GM19324 (cell line): ENCODE measurements around the gene TBC1D9B.

ENCODE experiments used
- ATAC-seq: cut with Tn5 transposase; IDR thresholded peaks from one replicate; pipeline ENCODE4 v1.9.1; 2021; ENCODE audit warnings: mild to moderate bottlenecking, moderate library complexity; ENCODE audit not compliant: unreplicated experiment, low FRiP score

The TBC1D9B gene

DNA sequence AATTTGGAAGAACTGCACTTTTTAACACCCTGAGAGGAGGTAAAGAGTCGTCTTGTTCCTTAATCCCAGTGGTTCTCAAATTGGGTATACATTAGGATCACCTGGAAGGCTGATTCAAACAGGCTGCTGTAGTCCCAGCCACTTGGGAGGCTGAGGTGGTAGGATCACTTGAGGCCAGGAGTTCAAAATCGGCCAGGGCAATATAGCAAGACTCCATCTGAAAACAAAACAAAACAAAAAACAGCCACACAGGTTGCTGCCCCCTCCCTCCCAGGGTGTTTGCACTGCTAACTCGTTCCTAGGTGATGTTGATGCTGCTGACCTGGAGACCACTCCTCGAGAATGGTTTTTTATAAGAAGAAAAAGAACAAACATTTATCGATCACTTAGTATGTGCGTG is 1.5 kb upstream of the TBC1D9B start:
- ATAC-seq, result no peak

DNA sequence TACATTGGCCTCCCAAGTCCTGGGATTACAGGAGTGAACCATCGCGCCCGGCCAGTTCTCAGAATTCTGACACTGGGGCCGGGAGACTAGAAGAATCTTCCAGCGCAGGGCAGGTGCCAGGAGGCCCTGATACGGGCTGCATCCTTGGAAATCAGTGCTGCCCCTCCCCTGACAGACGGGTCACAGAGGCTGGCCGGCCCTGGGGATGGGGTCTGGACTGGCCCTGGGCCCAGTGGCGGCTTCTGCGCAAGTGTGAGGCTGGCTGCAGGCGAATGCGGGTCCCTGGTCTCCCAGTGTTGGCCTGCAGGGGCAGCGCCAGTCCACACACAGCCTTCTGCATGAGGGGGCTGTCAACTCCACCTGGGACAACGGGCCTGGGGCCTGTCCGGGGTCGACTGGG is 831 bp upstream of the TBC1D9B start:
- no peak for ATAC-seq

DNA sequence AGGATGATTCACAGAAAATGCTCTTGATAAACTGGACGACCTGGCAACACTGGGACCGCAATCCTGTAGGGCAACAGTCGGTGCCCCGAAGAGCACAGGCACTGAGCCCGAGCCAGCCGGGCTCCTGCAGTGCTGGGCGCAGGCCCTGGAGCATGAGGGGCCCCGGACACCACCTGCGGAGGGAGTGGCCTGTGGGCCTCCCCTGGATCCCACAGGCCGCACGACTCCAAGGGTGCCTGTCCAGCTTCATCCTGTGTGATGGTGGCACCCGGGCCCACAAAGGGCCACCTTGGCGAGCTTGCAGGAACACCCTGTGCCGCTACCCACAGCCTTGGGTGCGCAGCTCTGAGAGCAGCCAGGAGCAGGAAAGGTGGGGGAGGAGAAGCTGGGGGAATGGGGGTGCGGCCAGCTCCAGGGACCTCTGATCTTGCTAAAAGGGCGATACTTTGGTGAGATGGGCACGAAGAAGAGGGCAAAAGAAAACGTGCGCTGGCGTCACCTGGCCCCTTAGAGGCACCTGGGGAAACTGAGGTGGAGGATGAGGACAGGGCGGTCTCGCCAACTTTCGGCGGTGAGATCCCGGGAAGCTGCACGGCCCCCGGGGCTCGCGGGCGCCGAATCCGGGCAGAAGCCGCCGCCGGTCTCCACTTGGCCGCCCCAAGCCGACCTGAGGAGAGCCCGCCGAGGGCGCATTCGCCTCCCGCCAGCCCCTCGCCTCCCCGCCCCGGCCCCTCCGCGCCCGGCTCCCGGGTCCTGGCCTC is 722 bp downstream of the TBC1D9B start:
- ATAC-seq, result peak; percentile 6

DNA sequence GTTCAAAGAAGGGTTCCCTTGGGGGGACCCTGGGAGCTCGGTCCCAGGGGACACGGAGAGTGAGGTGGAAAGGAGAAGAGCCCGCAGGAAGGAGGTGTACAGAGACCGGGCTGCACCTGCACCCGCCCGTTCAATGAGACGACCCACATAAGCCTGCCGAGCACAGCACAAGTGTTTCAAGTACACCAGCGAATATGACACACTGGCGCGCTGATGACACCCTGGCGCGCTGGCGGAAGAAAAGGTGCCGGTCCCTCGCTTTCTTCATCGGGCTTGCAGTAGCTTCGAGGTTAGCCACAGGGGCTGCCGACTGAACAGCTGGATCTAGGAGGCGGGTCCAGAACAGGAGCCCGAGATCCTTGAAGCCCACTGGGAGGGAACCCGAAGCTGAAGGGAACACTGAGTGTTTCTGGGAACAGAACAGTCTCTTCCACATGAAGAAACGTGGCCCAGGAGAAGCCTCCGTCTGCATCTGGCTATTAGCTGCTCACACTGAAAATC is 1.4 kb downstream of the TBC1D9B start:
- ATAC-seq, result no peak

DNA sequence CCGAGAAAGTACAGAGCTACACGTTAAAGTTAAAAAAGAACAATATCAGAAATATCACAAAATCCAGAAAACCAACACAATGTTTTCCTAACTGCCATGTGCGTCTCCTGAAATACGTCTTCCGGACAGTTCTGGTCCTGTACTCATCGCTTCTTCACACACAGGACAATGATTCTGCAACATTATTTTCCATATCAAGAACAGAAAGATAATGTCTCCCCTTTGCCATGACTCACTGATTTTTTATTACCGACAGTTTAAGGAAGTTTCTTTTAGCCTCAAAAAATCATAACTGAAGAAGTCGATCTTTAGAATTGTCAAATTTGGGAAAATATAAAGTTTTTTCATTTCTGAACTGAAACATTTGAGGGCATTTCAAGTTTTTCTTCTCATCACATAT is 2.5 kb downstream of the TBC1D9B start:
- ATAC-seq, result no peak

DNA sequence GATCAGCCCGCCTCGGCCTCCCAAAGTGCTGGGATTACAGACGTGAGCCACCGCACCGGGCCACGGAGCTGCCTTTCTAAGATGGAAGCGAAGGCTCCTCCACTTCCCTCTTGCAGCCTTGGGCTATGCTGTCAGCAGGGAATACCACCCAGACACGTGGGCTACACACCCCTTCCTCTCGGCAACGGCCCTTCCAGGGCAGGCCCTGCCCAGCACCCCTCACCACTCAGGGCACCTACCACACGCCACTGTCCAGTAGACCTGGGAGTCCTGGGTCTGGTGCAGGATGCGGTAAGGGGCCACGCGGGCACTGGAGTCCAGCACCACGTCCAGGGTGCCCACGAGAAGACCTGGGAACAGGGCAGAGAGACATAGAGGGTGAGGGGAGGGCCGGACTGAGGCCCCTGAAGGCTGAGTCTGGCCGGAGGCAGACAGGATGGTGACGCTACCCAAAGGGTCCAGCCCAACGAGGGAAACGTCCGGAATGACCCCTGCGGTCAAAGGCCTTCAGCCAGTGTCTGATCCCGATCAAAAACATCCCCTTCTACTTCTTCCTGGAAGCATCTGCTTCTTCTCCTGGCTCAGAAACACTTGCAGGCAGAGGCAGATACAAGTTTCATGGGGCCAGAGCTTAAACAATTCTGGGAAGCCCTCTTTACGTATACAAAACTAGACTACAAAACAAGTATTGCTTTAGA is 3.1 kb downstream of the TBC1D9B start:
- no peak for ATAC-seq

DNA sequence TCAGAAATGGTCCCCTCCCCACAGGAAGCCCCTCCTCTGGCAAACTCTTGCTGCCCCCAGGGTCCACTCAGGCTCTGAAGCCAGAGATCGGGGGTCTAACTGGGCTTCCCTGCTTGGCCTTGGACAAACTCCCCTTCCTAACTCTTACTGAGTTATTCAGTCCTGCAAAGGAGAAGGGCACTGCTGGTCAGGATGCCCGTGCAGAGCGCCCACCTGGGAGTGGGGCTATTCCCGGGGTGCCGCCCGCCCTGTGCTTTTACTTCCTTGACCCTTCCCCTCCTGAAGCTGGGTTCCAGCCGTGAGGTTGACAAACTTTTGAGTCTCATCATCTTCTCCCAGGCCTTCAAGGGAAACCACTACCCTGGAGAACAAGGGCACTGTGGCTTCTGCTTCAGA is 4.9 kb downstream of the TBC1D9B start:
- no peak for ATAC-seq

DNA sequence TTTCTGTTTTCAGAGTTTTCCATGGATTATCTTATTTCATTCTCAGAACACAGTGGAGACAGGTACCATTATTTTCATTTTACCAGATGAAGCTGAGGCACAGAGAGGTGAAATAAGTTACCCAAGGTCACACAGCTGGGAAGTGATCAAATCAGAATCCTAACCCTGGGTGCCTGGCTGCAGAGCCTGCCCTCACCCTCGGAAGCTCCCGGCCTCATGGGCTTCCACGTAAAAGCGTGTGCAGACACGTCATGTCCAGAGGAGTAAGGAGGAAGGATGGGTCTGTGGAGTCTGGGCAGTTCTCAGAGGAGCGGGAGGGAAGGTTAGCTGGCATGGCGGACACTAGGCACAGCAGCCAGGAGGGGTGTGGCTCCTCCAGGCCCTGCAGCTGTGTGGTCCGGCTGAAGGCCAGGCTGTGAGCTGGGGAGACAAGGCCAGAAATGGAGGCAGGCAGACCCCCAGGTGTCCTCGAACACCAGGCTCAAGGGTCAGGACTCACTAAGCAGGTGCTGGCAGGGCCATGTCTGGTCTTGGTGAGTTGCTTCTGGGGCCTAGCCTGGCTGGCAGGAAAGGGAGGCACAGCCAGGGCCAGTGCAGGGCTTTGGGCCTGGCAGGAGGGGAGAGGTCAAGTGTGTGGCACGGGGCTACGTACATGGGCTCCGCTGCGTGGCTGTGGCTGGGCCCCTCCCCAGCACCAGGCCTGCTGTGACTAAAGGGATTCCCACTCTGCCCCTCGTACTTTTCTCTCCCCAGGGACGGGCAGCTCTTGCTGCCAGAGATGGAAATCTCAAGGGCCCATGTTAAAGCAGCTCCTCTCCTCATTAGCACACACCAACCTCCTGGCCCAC is 5.6 kb downstream of the TBC1D9B start:
- ATAC-seq, result no peak

DNA sequence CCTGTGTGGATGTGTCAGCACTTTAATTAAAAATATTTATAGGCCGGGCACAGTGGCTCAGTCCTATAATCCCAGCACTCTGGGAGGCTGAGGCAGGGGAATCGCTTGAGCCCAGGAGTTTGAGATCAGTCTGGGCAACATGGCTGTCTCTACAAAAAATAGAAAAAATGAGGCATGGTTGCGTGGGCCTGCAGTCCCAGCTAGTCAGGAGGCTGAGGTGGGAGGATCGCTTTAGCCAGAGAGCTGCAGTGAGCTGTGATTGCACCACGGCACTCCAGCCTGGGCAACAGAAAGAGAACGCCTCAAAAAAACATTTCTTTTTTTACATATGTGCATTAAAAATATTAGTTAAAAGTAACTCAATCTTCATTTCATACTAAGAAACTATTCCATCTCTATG is 6.2 kb downstream of the TBC1D9B start:
- no peak for ATAC-seq

DNA sequence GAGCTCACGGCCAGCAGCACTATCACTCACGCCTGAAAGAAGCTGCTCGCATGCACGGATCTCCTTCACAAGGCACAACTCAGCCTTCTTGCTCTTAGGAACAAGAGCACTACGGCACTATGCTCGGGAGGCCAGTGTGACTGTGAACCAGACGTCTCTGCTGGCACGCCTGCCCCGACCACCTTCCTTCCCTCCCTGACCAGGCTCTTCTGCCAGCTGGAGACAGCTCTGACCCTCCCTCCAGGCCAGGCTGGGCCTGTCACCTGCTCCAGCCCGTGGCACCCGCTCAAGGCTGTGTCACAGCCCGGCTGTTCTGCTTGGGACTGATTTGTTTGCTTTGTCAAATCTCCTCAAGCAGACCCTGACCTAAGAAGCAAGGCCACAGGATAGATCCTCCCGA is 7.0 kb downstream of the TBC1D9B start:
- ATAC-seq, result no peak

DNA sequence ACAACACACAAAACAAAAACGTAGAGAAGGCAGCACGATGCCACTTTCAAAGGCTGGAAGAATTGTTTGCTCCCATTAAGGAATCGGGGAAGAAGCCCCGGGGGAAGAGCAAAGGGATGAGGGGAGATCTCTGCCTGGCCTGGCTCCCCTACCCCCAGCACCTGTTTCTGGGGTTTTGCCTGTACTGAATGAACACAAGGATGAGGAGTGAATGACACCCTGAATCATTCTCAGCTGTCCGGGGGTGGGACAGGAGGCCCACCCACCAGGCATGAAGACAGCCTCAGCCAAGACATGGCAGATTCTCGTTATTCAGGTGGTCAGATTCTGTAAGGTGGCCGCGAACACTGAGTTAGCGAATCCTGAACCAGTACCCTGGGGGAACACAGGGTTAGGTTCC is 7.5 kb downstream of the TBC1D9B start:
- no peak for ATAC-seq

DNA sequence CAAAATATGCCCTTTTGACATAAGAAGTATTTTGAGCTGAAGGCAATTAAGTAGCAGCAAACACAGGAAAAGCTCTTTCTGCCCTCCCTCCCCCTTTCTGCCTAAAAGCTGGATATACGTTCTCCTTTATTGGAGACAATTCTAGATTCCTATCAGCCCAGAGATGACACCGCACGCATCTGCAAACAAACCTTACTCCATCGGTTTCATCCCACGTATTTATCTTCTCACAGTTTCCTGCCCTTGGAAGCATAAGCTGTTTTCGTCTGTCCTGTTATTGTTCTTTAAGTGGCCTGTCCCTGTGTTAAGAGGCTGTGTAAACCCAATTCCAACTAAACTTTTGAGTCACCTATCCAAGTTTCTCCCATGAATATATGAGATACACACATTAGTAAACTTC is 11.8 kb downstream of the TBC1D9B start:
- no peak for ATAC-seq

DNA sequence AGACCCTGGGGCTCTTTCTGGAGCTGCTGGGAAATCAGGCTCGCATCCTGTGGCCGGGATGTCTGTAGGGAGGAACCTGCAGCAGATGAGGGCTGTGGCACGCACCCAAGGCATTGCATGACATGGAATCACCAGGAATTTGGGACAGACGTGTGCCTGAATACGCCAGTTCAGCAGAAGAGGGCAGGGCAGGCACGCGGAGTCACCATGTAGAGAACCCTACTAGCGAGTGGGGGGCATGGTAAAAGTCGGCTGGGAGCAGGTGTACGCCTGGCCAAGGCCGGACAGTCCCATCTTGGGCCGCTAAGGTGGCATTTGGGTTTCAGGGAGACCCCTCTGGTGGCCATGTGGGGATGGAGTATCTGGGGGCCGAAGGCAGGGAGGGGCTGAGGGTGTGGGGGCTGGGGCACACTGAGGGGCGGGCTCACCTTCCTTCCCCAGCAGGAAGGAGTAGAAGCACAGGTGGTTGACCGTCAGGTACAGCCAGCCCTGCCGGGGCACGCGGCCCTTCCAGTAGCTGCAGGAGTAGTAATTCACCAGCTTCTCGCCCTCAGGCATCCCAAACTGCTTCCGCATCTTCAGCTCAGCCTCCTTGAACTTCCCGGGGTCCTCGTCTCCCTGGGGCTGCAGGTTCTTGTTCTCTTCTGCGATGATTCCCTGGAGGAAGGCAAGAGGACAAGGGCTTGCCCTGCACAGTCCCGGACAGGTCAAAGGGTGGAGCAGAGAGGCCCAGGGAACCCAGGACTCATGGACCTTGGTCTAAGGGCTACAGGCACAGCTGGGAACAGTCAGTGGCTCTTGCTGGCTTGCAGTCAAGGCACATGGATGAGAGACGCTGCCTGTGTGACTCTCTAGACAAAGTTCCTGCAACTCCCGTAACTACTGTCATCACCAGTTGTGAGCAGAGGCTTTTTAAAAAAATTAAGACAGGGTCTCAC is 13.5 kb downstream of the TBC1D9B start:
- ATAC-seq, result no peak

DNA sequence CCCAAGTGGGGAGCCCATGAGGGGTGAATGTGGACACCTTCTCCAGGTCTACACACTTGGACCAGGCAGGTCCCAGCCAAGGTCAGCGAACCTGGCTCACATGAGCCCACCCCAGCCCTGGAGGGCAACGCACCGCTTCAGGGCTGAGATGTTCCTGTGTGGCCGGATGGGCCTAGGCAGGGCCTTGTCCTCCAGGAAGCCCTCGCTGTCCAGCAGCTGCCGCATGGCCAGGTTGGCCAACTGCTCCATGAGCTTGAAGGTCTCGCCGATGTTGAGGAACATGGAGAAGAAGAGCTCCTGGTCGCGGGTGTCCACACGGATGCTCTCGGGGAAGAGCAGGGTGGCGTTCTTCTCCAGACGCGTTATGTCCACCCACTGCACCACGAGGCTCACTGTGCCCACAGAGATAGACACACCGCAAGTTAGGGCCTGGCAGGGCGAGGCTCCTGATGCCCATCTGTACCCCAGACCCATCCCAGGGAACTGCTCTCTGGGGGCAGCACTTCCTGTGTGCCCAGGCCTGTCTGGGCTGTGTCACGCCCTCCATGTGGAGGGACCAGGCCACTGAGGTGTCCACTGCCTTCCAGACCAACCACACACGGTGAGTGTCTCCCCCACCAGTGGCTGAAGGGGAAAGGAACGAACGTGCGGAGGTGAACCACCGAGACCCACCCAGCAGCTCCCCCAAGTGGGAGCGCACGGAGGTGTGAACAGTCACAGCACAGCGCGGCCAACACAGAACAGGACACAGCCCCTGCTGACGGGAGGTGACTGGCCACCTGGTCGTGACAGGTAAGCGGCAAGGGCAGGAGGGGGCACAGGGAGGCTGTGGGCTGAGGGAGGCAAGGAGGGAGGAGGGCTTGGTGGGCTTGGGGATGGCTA is 14.4 kb downstream of the TBC1D9B start:
- no peak for ATAC-seq

DNA sequence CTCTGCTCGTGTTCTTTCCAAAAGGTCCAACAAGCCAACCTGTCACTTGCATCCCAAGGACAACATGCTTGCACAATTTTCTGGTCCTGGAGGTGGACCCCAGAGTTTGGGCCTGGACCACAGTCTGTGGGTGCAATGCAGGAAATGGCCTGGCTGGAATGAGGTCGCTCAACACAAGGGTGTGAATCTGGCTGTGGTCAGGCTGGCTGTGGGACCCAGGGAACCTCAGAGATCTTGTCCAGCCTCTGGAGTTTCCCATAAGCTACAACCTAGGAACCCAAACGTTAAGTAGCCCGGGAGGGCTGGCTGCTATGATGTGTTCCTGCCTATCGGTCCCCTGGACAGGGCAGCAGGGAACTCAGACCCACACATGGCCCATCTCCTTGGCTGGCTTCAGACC is 15.4 kb downstream of the TBC1D9B start:
- no peak for ATAC-seq

DNA sequence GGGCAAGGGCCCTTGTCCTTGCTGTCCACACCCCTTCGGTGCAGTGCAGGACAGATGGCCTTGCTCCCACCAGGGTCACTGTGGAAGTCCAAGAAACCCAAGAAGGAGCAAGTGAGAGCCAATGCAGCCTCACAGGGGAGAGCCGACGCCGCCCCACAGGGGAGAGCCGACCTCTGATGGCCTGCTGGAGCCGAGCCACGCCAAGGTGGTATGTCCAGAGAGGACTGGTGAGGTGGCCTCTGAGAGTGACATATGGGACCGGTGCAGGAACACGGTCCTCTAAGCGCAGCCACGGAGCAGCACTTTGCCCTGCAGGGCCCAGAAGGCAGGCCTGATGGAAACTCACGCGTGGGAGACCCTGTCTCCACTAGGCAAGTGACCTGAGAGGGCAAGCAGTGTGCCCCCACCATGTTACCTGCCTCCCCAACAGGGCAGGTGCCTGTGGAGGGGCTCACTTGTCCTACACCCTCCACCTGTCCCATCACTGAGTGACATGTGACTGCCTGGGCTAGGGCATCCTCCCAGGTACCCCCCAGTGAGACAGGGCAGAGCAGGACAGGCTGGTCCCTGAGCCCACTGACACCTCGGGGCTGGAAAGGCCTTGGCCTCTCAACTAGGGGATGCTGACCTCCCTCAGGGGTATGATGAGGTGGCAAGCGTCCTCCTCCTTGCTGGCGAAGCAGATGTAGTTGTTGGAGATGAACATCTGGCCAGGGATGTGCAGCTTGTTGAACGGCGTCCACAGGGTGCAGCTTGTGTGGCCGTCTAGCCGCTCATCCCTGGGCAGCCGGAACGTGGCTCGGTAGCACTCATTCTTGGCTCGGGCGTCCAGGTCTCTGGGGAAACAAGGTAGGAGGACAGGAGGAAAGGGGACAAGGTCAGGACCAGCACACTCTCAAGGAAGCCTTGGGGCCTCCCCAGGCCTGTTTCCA is 16.7 kb downstream of the TBC1D9B start:
- ATAC-seq, result no peak

DNA sequence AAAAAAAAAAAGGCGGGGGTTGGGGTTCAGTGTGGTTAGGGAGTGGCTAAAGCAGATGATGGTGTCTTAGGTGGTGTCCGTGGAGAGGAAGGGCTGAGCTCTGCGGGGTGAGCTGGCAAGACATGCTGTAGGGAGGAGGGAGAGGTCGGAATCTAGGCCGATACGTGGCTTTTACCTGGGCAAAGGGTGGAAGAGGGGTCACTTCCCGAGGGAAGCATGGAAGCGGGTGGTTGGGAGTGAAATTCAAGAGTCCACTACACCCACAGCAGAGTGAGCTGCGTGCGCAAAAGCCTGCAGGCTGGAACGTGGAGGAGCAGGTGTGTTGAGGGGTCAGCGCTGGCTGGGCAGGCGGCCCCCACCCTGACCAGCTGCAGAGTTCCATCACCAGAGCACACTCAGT is 17.8 kb downstream of the TBC1D9B start:
- no peak for ATAC-seq

DNA sequence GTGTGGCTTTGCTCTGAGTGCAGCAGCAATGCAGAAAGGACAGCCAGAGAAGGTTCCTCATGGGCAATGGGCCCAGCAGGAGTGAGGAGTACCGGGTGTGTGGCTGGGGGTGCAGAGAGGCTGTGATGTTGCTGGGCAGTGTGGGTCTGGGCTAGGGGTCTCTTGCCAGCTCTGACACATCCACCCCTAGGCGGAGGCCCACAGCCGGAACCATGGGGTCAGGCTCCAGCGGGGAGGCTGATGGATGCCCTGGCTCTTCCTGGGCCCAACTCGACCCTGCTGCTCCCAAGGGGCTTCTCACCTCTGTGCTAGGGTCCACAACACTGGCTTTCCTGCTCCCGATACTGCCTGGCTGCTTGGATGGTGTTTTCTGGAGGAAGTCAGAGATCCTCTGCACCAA is 19.9 kb downstream of the TBC1D9B start:
- ATAC-seq, result no peak
